ENCODE measurements around the gene TOM1L2.

TOM1L2 gene

GRCh38 chr17:17844079-17844478 lies 128.1 kb downstream of the TOM1L2 start:
- Histone ChIP-seq H3K4me3 (ENCODE audit: low read depth in 1 of 2, low read length in 2 of 2) (no peak overlapping the region), H3K79me2 (ENCODE audit: insufficient read depth, low read length) (no peaks in the 10 kb centered on the region), H3K27me3 (ENCODE audit: insufficient read depth, low read length, poor library complexity) (no peaks in the 10 kb centered on the region), H3K36me3 (ENCODE audit: insufficient read depth, low read length) (no peaks in the 10 kb centered on the region), H2AFZ (ENCODE audit: low read depth, low read length) (no peak overlapping the region), H3K4me1 (ENCODE audit: insufficient read depth, low read length) (peaks cover 9% of the 10 kb centered on the region), H4K20me1 (ENCODE audit: insufficient read depth, low read length) (0 out of 2 replicates have a peak, but pooled peaks cover 4% of the 10 kb centered on the region), H3K9ac (ENCODE audit: low read depth, low read length) (no peak overlapping the region), H3K4me2 (ENCODE audit: insufficient read depth, low read length) (no peak overlapping the region), H3K27ac (ENCODE audit: low read length) (no peak overlapping the region), H3K9me3 (ENCODE audit: insufficient read depth, low read length, severe bottlenecking) (no peaks in the 10 kb centered on the region)
- no peak for ATAC-seq (ENCODE audit: insufficient read depth, low read depth)
- TF ChIP-seq CTCF (IDR thresholded peaks at IDR 0.05; ENCODE audit: borderline replicate concordance, extremely low read depth, low read length, poor library complexity, severe bottlenecking) (no peak), EZH2 (IDR thresholded peaks at IDR 0.05; ENCODE audit: borderline replicate concordance, low read depth, low read length, severe bottlenecking) (no peak)
- no peak for DNase-seq

- H3K36me3 ChIP-seq (ENCODE audit: insufficient read depth, low read length): no peaks in the 10 kb centered on the region
- H2AFZ ChIP-seq (ENCODE audit: low read depth, low read length): no peak overlapping the region
- no peaks in the 10 kb centered on the region for H3K9me3 ChIP-seq (ENCODE audit: insufficient read depth, low read length, severe bottlenecking)
- TF ChIP-seq CTCF (IDR thresholded peaks at IDR 0.05; ENCODE audit: borderline replicate concordance, extremely low read depth, low read length, poor library complexity, severe bottlenecking) (no peak), EZH2 (IDR thresholded peaks at IDR 0.05; ENCODE audit: borderline replicate concordance, low read depth, low read length, severe bottlenecking) (no peak)
- DNase-seq (no peak), ATAC-seq (ENCODE audit: insufficient read depth, low read depth) (no peak)
- H3K4me1 ChIP-seq (ENCODE audit: insufficient read depth, low read length): peaks cover 5% of the 10 kb centered on the region
- no peak overlapping the region for H3K4me2 ChIP-seq (ENCODE audit: insufficient read depth, low read length)
- H3K4me3 ChIP-seq (ENCODE audit: low read depth in 1 of 2, low read length in 2 of 2): no peak overlapping the region
- no peak overlapping the region for H3K9ac ChIP-seq (ENCODE audit: low read depth, low read length)
- H3K79me2 ChIP-seq (ENCODE audit: insufficient read depth, low read length): no peaks in the 10 kb centered on the region
- no peak overlapping the region for H3K27ac ChIP-seq (ENCODE audit: low read length)
- 0 out of 2 replicates have a peak, but pooled peaks cover 4% of the 10 kb centered on the region for H4K20me1 ChIP-seq (ENCODE audit: insufficient read depth, low read length)
- H3K27me3 ChIP-seq (ENCODE audit: insufficient read depth, low read length, poor library complexity): no peaks in the 10 kb centered on the region
These were observed 129.1 kb downstream of the TOM1L2 start for GRCh38 chr17:17843096-17843495.

- Histone ChIP-seq H3K9me3 (ENCODE audit: insufficient read depth, low read length, severe bottlenecking) (no peaks in the 10 kb centered on the region), H3K9ac (ENCODE audit: low read depth, low read length) (no peak overlapping the region), H3K4me2 (ENCODE audit: insufficient read depth, low read length) (no peak overlapping the region), H3K36me3 (ENCODE audit: insufficient read depth, low read length) (no peaks in the 10 kb centered on the region), H3K79me2 (ENCODE audit: insufficient read depth, low read length) (no peaks in the 10 kb centered on the region), H3K27me3 (ENCODE audit: insufficient read depth, low read length, poor library complexity) (no peaks in the 10 kb centered on the region), H3K4me1 (ENCODE audit: insufficient read depth, low read length) (peaks cover 13% of the 10 kb centered on the region), H2AFZ (ENCODE audit: low read depth, low read length) (no peak overlapping the region), H4K20me1 (ENCODE audit: insufficient read depth, low read length) (0 out of 2 replicates have a peak, but pooled peaks cover 4% of the 10 kb centered on the region), H3K4me3 (ENCODE audit: low read depth in 1 of 2, low read length in 2 of 2) (no peak overlapping the region), H3K27ac (ENCODE audit: low read length) (no peak overlapping the region)
- no peak for ATAC-seq (ENCODE audit: insufficient read depth, low read depth)
- no peak for DNase-seq
- TF ChIP-seq CTCF (IDR thresholded peaks at IDR 0.05; ENCODE audit: borderline replicate concordance, extremely low read depth, low read length, poor library complexity, severe bottlenecking) (no peak), EZH2 (IDR thresholded peaks at IDR 0.05; ENCODE audit: borderline replicate concordance, low read depth, low read length, severe bottlenecking) (no peak)
These were observed 129.9 kb downstream of the TOM1L2 start for GRCh38 chr17:17842111-17842876.
